ENCODE measurements around the gene RHEBL1.

DNA sequence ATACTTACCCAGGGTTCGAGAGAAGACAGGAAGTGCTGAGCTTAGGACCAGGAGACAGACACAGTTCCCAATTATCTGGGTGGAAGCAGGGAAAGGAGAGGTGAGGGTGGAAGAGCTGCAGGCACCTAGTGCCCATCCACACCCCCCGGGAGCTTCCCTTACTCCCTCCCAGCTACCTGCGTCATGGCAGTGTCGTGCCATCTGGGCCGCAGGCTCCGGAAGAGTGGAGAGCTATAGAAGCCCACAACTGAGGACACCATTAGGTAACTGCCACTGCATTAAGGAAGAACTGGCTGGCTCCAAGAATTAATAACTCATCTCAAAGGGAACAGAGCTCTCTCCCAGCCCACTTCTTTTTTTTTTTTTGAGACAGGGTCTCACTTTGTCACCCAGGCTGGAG lies 30.6 kb upstream of the RHEBL1 start:
- TF ChIP-seq, protein P1, sequence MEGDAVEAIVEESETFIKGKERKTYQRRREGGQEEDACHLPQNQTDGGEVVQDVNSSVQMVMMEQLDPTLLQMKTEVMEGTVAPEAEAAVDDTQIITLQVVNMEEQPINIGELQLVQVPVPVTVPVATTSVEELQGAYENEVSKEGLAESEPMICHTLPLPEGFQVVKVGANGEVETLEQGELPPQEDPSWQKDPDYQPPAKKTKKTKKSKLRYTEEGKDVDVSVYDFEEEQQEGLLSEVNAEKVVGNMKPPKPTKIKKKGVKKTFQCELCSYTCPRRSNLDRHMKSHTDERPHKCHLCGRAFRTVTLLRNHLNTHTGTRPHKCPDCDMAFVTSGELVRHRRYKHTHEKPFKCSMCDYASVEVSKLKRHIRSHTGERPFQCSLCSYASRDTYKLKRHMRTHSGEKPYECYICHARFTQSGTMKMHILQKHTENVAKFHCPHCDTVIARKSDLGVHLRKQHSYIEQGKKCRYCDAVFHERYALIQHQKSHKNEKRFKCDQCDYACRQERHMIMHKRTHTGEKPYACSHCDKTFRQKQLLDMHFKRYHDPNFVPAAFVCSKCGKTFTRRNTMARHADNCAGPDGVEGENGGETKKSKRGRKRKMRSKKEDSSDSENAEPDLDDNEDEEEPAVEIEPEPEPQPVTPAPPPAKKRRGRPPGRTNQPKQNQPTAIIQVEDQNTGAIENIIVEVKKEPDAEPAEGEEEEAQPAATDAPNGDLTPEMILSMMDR (IDR thresholded peaks at IDR 0.05): no peak
- TF ChIP-seq POLR2A (IDR thresholded peaks at IDR 0.05) (no peak), EP300 (IDR thresholded peaks at IDR 0.05; ENCODE audit: low read depth) (no peak)

All from transverse colon (tissue), 3 donors.